Pancreas (tissue), 10 donors: Measurements from ENCODE around the gene POLR2L. TPM values are rescaled to one million over a fixed set of nuclear protein-coding genes. Genes with fewer than 3 reads are reported as not detected.

ENCODE experiments used
- ATAC-seq, 4 donors: fragments of 200-7000 bp; cut with Tn5 transposase; one replicate each; pipeline versions ENCODE4 v1.8.0 to v1.9.1; 2020; ENCODE audit warnings: mild to moderate bottlenecking in 4 of 4, moderate library complexity in 4 of 4
- DNase-seq, 6 donors: peaks; one replicate each; pipeline ENCODE4 v3.0.0-alpha.2; 2020
- FAIRE-seq: peaks from 2 replicates; lab custom pipeline; 2012; peaks lifted over from hg19 to GRCh38; lab: Jason Lieb, UNC
- H3K27ac ChIP-seq, 4 donors: fragments of 200-600 bp; sonication (generic); 1 replicate in 3 of 4; 2 replicates in 1 of 4; pipeline versions ENCODE4 v1.5.0 to v1.8.0; 2020
- H3K27me3 ChIP-seq, 4 donors: fragments of 200-600 bp; one replicate each; pipeline ENCODE4 v1.8.0; 2021
- H3K36me3 ChIP-seq, 3 donors: fragments of 200-600 bp; sonication (generic) in 1 of 3; one replicate each; pipeline versions ENCODE4 v1.5.0 to v1.8.0; 2020 to 2021
- H3K4me1 ChIP-seq, 3 donors: fragments of 200-600 bp; one replicate each; pipeline ENCODE4 v1.8.0; 2021
- H3K4me3 ChIP-seq, 4 donors: fragments of 200-600 bp; sonication (generic) in 2 of 4; one replicate each; pipeline versions ENCODE4 v1.5.0 to v1.8.0; 2020 to 2021
- H3K9me3 ChIP-seq, 4 donors: fragments of 200-600 bp; one replicate each; pipeline ENCODE4 v1.8.0; 2021
- WGBS, 2 donors: extraction: QIAGEN DNeasy Blood & Tissue Kit; methylation state at CpG; one replicate each; pipeline ENCODE4 v1.1.7; 2013; 5-methylcytosine and 5-hydroxymethylcytosine counted together
- intact Hi-C, 3 donors: fragments of 100-400 bp; cut with DNase I; formaldehyde crosslinking; loops; one replicate each; pipeline versions ENCODE4 v1.11.1 to v1.14.2; 2022
- polyA plus RNA-seq, 2 donors: library from polyadenylated mRNA; stranded (reverse); fragments of 200-250 nt; gene quantifications; one replicate each; pipeline ENCODE4 v1.2.3, GENCODE V29; 2013
- total RNA-seq, 6 donors: library from RNA; stranded (reverse); fragmentation: NEBNext Ultra II Directional in 4 of 6; extraction: Animal tissue kit (Norgen Biotek cat#: 25700) in 4 of 6; gene quantifications; one replicate each; pipeline versions ENCODE4 v1.2.1 to v1.2.4, GENCODE V29; 2021 to 2023
- TF ChIP-seq, protein P1 (sequence below), 4 donors: fragments of 200-600 bp; sonication (generic) in 3 of 4; IDR thresholded peaks; one replicate each; pipeline versions ENCODE4 v1.5.0 to v1.8.0; 2021; ENCODE audit warnings: antibody characterized with exemption in 4 of 4
- donor health status: healthy with polysubstance abuse.
- donor health status: DM: no; HTN: no; CAD: no; lungs with moderate emphysema.
- donor health status: DM: no; HTN: no; CAD: no.
- donor health status: control.
- donor health status: control.
- donor health status: Bipolar disorder and iron deficiency.
- donor health status: DM: yes; HTN: yes; CAD: no.
- donor health status: DM: no; HTN: no; CAD: no.
- donor health status: DM: no; HTN: no; CAD: no.
- donor health status: DM: yes; HTN: yes; CAD: no.

The POLR2L gene
- total and polyA plus RNA-seq, 8 donors, result 62.9 to 110 (median 68.9) TPM

DNA sequence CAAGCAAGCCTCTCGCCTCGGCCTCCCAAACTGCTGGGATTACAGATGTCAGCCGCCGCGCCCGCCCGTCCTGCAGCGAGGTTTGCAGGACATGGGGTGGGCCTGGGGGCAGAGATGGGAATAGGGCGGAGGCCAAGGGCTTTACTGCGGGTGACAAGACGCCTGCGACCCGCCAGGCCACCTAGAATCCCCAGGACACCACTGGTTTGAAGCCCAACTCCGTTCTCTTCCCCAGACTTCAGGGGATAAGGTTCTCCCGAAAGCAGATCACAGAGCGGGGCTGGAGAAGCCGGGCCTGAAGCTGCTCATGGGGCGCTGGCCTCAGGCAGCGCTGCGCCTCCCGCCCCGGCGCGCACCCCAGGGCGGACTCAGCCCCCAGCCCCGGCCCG is 354 bp downstream of the POLR2L start:
- Histone ChIP-seq H3K4me1 (peaks cover 4 to 28% (median 25%) of the 10 kb centered on the region in 3 donors), H3K4me3 (peak overlapping the region; percentile 69 to 92 (median 79)), H3K27me3 (no peaks in the 10 kb centered on the region), H3K9me3 (no peaks in the 10 kb centered on the region), H3K27ac (peak overlapping the region; percentile 83 to 93 (median 92)), H3K36me3 (peaks cover 0 to 36% (median 21%) of the 10 kb centered on the region in 3 donors)
- ATAC-seq (peak; percentile 5 to 14 (median 7)), DNase-seq (peak in 1 of 6 donors; percentile 55), FAIRE-seq (no peak)
- intact Hi-C loops, result no loop called here
- WGBS, 2 donors, result 0 to 1% methylated on average over 27 of the region's 27 CpGs
- TF ChIP-seq, protein P1, sequence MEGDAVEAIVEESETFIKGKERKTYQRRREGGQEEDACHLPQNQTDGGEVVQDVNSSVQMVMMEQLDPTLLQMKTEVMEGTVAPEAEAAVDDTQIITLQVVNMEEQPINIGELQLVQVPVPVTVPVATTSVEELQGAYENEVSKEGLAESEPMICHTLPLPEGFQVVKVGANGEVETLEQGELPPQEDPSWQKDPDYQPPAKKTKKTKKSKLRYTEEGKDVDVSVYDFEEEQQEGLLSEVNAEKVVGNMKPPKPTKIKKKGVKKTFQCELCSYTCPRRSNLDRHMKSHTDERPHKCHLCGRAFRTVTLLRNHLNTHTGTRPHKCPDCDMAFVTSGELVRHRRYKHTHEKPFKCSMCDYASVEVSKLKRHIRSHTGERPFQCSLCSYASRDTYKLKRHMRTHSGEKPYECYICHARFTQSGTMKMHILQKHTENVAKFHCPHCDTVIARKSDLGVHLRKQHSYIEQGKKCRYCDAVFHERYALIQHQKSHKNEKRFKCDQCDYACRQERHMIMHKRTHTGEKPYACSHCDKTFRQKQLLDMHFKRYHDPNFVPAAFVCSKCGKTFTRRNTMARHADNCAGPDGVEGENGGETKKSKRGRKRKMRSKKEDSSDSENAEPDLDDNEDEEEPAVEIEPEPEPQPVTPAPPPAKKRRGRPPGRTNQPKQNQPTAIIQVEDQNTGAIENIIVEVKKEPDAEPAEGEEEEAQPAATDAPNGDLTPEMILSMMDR (IDR thresholded peaks at IDR 0.05), result no peak

DNA sequence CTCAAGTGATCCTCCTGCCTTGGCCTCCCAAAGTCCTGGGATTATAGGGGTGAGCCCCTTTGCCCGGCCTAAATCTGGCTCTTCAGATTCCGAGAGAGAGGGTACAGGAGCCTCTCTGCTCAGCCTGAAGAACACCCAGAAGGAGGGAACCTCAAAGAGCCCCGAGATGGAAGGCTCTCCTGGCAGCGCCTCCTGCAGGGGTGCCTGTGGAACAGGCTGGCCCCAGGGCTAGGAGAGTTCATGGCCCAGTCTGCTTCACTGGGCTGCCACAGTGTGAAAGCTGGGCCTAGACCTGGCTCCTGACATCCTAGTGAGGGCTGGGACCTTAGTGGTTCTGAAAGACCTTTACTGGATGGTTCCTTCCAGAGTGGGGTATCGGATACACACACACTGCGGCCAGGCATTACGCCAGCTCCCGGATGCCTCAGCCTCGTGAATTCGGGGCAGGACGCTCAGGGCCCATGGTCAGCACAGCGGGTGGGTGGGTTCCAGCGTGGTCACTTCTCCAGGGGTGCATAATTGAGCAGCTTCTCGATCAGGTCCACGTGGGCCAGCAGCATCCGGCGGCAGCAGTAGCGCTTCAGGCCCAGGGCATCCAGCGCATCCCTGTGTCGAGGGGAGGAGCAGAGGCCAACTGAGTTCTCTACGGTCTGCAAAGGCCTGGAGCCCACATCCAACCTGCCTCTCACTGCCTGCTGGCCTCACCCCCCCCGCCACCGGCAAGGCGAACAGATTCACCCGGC is 2.3 kb downstream of the POLR2L start:
- intact Hi-C loops, result no loop called here
- H3K4me3 ChIP-seq, result peak overlapping the region in 2 of 4 donors; percentile 77 to 92
- FAIRE-seq (no peak), ATAC-seq (no peak), DNase-seq (peak in 1 of 6 donors; percentile 49)
- WGBS, 2 donors, result 54 to 66% methylated on average over 25 of the region's 25 CpGs
- no peaks in the 10 kb centered on the region for H3K27me3 ChIP-seq
- H3K36me3 ChIP-seq, result peaks cover 0 to 45% (median 21%) of the 10 kb centered on the region in 3 donors
- H3K4me1 ChIP-seq, result peaks cover 4 to 31% (median 30%) of the 10 kb centered on the region in 3 donors
- TF ChIP-seq, protein P1 (IDR thresholded peaks at IDR 0.05), result no peak
- H3K27ac ChIP-seq, result no peak overlapping the region
- no peaks in the 10 kb centered on the region for H3K9me3 ChIP-seq

DNA sequence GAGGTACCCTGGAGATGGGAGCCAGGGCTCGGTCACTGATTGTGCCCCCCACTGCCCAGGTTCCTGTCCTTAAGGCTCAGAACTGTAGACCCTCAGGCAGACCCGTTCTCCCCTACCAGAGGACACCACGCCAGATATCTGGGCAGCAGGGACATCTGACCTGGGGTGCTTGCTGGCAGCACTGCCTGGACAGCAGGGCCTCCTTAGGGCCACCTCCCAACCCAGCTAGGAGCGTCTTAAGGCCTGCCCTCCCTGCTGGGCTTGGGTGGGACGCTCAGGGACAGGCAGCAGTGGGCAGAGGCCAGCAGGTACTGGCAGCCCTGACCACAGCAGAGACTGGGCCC is 3.1 kb downstream of the POLR2L start:
- peak in 1 of 6 donors; percentile 33 for DNase-seq
- WGBS, 2 donors, result 84 to 91% methylated on average over 3 to 5 of the region's 5 CpGs

DNA sequence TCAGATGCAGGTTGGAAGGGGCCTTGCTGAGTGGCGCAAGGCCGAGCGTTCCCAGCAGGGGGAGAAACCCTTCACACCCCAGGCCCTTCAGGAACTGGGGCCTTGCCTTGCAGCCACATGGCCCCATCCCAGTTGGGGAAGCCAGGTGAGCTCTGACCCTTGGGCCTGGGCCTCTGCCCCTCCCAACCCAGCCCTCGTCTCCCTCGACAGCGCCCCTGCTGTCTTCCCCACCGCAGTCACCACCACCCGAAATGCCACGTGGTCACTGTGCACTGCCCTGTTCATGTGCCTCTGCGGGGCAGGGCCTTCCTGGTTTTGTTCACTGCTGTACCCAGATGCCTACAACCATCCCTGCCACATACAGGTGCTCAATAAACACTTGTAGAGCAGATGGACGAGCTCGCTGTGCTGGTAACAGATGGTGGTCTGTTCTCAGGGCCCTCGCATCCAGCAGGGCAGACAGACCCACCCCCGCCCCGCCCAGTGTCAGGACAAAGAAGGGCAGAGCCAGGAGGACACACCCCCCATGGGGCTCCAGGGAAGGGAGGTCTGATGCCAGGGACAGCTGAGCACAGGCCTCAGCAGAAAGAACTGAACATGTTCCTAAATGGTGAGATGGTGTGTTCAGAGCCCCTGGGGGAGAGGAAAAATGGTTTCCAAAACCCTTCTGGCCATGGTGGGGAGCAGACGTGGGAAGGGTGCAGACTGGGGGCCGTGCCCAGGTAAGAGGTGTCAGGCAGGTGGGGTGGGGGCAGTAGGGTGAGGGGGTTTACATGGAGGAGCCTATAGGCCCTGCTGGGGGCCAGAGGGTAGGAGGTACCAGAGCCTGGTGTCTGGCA is 3.7 kb downstream of the POLR2L start:
- intact Hi-C loops, result no loop called here
- no peak for ATAC-seq
- Histone ChIP-seq H3K27me3 (no peaks in the 10 kb centered on the region), H3K4me1 (peaks cover 0 to 25% (median 21%) of the 10 kb centered on the region in 3 donors), H3K27ac (no peak overlapping the region), H3K4me3 (no peak overlapping the region), H3K36me3 (peaks cover 0 to 45% (median 21%) of the 10 kb centered on the region in 3 donors), H3K9me3 (no peaks in the 10 kb centered on the region)
- TF ChIP-seq, protein P1 (IDR thresholded peaks at IDR 0.05), result no peak
- FAIRE-seq, result no peak
- DNase-seq, result peak in 2 of 6 donors; percentile 68 to 74
- WGBS, 2 donors, result 42% methylated on average over 17 of the region's 17 CpGs

More for the DNA sequence above, 3.1 kb downstream of the POLR2L start:
- no peak overlapping the region for H3K4me3 ChIP-seq
- H3K27ac ChIP-seq, result no peak overlapping the region
- H3K9me3 ChIP-seq, result no peaks in the 10 kb centered on the region
- peaks cover 4 to 31% (median 27%) of the 10 kb centered on the region in 3 donors for H3K4me1 ChIP-seq
- intact Hi-C loops, result no loop called here
- no peak for ATAC-seq
- no peaks in the 10 kb centered on the region for H3K27me3 ChIP-seq
- no peak for FAIRE-seq
- TF ChIP-seq, protein P1 (IDR thresholded peaks at IDR 0.05), result no peak
- H3K36me3 ChIP-seq, result peaks cover 0 to 45% (median 21%) of the 10 kb centered on the region in 3 donors
